ENCODE results near the gene ACAT1. TPM values are rescaled to one million over a fixed set of nuclear protein-coding genes. Genes with fewer than 3 reads are reported as not detected.

ACAT1 gene
- total RNA-seq, 1 donor from 2014 or later, result 76.2 TPM

DNA sequence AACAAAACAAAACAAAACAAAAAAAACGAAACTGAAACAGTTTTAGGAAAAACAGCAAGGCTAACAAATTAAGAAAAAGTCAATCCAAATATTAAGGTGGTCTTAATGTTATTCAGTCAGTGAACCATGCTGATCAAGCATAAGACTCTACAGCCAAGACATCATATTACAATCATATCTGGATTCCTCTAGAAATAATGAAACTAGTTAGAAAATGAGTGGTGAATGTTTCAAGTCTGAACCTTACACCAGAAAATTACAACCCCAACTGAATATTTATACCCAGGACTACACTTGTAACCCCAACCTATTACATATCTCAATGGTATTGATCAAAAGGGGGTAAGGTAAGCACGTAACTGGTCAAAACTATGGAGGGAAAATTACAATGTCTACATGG, 48.8 kb downstream of the ACAT1 start:
- TF ChIP-seq, protein P1, sequence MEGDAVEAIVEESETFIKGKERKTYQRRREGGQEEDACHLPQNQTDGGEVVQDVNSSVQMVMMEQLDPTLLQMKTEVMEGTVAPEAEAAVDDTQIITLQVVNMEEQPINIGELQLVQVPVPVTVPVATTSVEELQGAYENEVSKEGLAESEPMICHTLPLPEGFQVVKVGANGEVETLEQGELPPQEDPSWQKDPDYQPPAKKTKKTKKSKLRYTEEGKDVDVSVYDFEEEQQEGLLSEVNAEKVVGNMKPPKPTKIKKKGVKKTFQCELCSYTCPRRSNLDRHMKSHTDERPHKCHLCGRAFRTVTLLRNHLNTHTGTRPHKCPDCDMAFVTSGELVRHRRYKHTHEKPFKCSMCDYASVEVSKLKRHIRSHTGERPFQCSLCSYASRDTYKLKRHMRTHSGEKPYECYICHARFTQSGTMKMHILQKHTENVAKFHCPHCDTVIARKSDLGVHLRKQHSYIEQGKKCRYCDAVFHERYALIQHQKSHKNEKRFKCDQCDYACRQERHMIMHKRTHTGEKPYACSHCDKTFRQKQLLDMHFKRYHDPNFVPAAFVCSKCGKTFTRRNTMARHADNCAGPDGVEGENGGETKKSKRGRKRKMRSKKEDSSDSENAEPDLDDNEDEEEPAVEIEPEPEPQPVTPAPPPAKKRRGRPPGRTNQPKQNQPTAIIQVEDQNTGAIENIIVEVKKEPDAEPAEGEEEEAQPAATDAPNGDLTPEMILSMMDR (conservative IDR thresholded peaks at IDR 0.05; ENCODE audit: low read depth, low read length), result no peak
- no peak for DNase-seq (ENCODE audit: low read depth)

DNA sequence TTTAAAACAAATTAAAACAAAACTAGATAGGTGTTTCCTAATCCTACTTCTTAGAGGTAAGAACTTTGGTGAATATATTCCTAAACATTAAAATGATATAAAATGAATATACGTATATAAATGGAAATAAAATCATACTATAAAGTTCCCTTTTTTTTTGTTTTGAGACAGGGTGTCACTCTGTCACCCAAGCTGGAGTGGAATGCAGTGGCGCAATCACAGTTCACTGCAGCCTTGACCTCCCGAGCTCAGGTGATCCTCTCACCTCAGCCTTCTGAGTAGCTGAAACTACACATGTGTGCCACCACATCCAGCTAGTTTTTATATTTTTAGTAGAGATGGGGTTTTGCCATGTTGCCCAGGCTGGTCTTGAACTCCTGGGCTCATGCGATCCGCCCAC, 56.2 kb downstream of the ACAT1 start:
- DNase-seq (ENCODE audit: low read depth), result no peak

More for the DNA sequence above, 48.8 kb downstream of the ACAT1 start:
- H3K4me3 ChIP-seq (ENCODE audit: low read depth, low read length), result no peak overlapping the region

DNA sequence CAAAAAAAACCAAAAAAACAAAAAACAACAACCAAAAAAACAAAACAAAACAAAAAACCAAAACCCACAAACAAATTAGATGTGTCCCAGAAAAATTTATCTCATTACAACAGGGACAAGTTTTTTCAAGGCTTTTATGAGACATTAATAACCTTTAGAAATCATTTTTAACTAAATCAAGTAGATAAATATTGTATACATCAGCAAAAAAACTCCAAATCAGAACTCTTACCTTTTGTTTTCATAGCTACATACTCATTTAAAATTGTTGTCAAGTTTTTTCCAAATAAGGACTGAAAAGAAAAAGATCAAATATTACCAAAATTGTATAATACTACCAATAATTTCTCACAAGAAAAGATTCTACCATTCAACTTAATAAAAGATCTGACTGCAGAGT, 72.4 kb downstream of the ACAT1 start:
- TF ChIP-seq, protein P1 (conservative IDR thresholded peaks at IDR 0.05; ENCODE audit: low read depth, low read length), result no peak

More for the DNA sequence above, 56.2 kb downstream of the ACAT1 start:
- no peak overlapping the region for H3K4me3 ChIP-seq (ENCODE audit: low read depth, low read length)
- TF ChIP-seq, protein P1 (conservative IDR thresholded peaks at IDR 0.05; ENCODE audit: low read depth, low read length), result no peak

DNA sequence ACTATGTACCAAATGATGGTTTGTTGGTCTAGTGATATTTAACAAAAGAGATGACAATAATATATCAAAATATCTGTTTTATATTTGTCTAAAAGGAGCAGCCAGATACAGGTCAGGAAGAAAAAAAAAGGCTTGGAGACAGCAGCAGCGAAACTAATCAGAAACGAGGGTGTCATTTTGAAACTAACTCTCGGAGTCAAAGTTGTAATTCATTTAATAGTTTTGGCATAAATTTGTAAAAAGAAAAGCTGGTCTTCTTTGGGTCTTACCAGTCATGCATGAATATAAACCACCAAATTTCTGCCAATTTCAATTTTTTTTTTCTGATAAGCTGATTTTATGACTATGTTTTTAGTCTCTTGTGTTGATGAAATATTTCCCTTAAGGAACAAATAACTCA, 75.5 kb downstream of the ACAT1 start:
- no peak for DNase-seq (ENCODE audit: low read depth)

More for the DNA sequence above, 72.4 kb downstream of the ACAT1 start:
- H3K4me3 ChIP-seq (ENCODE audit: low read depth, low read length), result no peak overlapping the region
- DNase-seq (ENCODE audit: low read depth), result no peak

More for the DNA sequence above, 75.5 kb downstream of the ACAT1 start:
- TF ChIP-seq, protein P1 (conservative IDR thresholded peaks at IDR 0.05; ENCODE audit: low read depth, low read length), result no peak
- no peak overlapping the region for H3K4me3 ChIP-seq (ENCODE audit: low read depth, low read length)

Other genes starting within 250 kb of the ACAT1 start
- 0.43 and 1.3 TPM in 2 replicates for gene RAB39A, start 193.1 kb upstream of the ACAT1 start, total RNA-seq
- gene CUL5, start 112.7 kb upstream of the ACAT1 start, total RNA-seq, result 16.4 and 19.0 TPM in 2 replicates
- 8.8 and 9.6 TPM in 2 replicates for gene NPAT, start 101.1 kb downstream of the ACAT1 start, total RNA-seq
- 21.0 and 29.4 TPM in 2 replicates for gene ATM, start 101.5 kb downstream of the ACAT1 start, total RNA-seq